DMS153 treated with DMSO at 0.1 percent for 48 hours (cell line): ENCODE measurements around the gene RAG2.
"Not testable (repeated sequence)": the region's sequence is repeated elsewhere in the genome, so short reads cannot be mapped to it uniquely, and the experiment has no call there.

Experiments
- DNase-seq: peaks from one replicate; lab custom pipeline; 2025; ENCODE audit not compliant: unreplicated experiment; lab: John Stamatoyannopoulos, UW

RAG2 gene

GRCh38 chr11:36557390-36557789 lies 40.6 kb downstream of the RAG2 start:
- DNase-seq = not testable (repeated sequence)

DNA sequence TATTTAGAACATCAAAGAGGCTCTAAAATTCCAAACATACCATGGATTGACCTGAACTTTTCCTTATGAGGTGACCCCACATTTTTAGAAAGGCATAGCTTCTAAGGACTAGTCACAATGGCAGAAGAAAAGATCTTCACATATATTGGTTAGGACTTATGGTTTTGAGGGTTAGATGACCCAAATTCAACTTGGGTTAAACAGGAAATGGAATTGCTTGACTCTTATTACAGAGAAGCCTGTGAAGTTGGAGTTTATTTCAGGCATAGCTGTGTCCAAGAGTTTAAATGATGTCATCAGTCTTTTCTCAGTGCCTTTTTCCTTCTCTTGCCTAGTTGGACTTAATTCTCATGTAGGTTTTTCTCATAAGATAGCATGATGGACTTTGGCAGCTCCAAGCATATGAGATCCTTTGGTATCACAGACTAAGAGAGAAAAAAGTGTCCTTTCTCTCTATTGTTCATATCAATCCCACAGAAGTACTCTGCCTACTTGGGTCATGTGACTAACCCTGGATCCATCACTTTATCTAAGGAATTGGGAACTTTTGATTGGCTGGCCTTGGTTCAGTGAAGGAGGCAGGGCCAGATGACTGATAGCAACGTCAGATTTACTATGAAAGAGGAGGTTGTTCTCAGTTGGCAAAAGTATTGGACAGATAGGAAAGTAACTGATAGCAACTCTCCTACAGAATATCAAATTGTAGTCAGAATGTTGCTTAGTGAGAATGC lies 47.5 kb downstream of the RAG2 start:
- no peak for DNase-seq
